ENCODE data around the gene PAGE1.

Gene PAGE1

DNA sequence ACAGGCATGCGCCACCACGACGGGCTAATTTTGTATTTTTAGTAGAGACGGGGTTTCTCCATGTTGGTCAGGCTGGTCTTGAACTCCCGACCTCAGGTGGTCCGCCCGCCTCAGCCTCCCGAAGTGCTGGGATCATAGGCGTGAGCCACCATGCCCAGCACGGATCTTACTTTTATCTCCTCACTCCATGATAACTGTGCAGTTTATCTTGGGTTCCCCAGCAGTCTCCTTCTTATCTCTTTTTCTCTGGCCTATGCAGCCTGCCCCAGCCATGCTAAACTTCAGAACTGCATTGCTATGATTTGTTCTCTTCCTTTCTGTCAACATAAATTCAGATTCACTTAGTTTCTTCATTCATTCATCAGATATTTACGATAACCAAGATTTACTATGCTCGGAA, 22.4 kb downstream of the PAGE1 start:
- TF ChIP-seq POLR2A (IDR thresholded peaks at IDR 0.05; ENCODE audit: low read depth, low read length): no peak
- FAIRE-seq (no peak), DNase-seq (ENCODE audit: insufficient read length, low spot score) (no peak)

DNA sequence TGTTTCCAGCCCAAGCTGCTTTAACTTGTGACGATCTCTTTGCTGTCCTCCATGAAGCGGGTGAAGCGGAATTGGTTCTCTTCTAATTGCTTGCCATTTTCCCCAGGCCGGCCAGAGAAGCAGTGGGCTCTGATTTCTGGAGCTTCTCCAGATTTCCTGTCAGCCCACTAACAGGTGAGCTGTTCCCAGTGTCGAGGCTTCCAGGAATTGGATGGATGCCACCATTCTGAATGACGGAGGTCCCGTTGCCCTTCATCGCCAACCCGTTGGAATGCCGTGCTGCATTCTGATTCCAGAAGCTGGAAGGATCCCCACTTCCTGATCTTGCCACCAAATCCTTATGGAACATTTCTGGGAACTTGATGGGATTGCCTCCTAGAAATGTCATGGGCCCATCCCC, 31.0 kb downstream of the PAGE1 start:
- no peak for TF ChIP-seq POLR2A (IDR thresholded peaks at IDR 0.05; ENCODE audit: low read depth, low read length)
- DNase-seq (ENCODE audit: insufficient read length, low spot score) (no peak), FAIRE-seq (no peak)

DNA sequence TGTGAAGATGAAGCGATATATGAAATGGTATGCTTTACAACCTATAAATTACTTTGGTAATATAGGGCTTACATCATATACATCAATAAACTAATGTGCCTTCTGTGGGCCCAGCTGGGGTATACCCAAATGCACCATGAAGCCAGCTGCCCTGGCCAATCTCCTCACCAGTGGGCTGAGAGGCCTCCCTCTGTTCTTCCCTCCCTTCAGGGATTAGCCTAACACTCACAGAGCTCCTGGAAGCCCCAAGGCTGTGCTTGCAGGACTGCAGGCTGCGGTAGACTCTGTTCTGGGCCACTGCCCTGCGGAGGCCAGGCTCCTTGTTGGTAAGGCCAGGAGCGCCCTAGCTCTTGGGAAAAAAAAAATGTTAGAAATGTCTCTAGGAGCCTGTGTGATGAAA, 33.9 kb downstream of the PAGE1 start:
- DNase-seq (ENCODE audit: insufficient read length, low spot score) (no peak), FAIRE-seq (no peak)
- no peak for TF ChIP-seq POLR2A (IDR thresholded peaks at IDR 0.05; ENCODE audit: low read depth, low read length)

DNA sequence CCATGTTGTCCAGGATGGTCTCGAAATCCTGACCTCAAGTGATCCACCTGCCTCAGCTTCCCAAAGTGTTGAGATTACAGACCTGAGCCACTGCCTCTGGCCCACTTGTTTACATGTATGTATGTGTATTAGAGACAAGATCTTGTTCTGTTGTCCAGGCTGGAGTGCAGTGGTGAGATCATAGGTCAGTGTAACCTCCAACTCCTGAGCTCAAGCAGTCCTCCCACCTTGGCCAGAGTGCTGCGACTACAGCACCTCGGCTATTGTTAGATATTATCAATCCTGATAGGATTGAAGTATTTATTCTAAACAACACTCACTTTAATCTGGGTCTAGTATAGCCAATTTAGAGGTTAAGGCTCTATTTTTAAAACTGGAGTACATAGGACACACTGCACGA, 36.0 kb downstream of the PAGE1 start:
- FAIRE-seq: no peak
- DNase-seq (ENCODE audit: insufficient read length, low spot score): no peak
- TF ChIP-seq POLR2A (IDR thresholded peaks at IDR 0.05; ENCODE audit: low read depth, low read length): no peak

DNA sequence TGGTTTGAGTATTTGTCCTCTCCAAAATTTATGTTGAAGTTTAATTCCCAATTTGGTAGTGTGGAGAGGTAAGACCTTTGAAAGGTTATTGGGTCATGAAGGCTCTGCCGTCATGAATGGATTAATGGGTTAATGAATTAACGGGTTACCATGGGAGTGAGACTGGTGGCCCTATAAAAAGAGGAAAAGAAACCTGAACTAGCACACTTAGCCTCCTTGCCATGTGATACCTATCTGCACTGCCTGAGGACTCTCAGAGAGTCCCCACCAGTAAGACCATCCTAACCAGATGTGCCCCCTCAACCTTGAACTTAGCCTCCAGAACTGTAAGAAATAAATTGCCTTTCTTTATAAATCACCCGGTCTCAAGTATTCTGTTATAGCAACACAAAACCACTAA, 39.3 kb downstream of the PAGE1 start:
- FAIRE-seq (no peak), DNase-seq (ENCODE audit: insufficient read length, low spot score) (no peak)
- TF ChIP-seq POLR2A (IDR thresholded peaks at IDR 0.05; ENCODE audit: low read depth, low read length): no peak

DNA sequence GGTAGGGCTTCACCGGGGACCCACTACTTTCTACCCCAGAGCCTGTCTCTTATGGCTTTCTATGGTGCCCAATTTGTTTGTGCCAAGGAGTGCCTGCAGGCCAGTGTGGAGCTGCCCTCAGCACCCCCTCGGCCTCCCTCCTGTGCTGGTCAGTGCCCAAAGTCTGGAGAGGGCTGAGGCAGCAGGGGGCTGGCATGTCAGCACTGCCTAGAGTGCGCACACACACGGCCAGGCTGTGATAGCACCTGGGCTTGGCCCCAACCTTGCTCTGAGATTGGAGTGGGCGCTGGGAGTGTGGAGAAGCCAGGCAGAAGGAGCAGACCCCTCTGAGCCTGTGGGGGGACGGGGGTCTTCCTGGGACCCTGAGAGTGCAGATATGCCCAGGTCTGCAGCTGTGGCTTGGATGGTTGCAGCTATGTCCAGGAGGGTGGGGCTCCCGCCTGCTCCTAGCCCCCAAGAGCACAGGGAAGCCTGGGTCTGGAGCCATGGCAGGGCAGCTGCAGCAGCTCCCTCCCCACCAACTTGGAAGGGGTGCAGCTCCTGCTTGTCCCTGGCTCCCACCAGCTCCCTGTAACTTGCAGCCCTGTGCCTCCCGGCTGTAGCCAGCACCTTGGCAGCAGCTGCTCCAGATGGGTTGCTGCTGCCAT, 50.7 kb downstream of the PAGE1 start:
- DNase-seq (ENCODE audit: insufficient read length, low spot score) (no peak), FAIRE-seq (no peak)
- no peak for TF ChIP-seq POLR2A (IDR thresholded peaks at IDR 0.05; ENCODE audit: low read depth, low read length)
